HL-60 (cell line): ENCODE results near the gene PARVB.

ENCODE experiments used
- DNase-seq, 2 experiments: peaks; one replicate each; pipeline ENCODE4 v3.0.0-alpha.2; 2010 to 2020; ENCODE audit warnings: low read depth in 1 of 2, low spot score in 1 of 2
- H3K27ac ChIP-seq: fragments of 250-450 bp; sonication (Bioruptor Pico); replicated peaks from 2 replicates; pipeline ENCODE4 v1.5.1; 2020; ENCODE audit warnings: mild to moderate bottlenecking, moderate library complexity
- H3K27me3 ChIP-seq: fragments of 250-450 bp; sonication (Bioruptor Pico); 2 replicates; pipeline ENCODE4 v1.5.1; 2021; ENCODE audit warnings: mild to moderate bottlenecking, moderate library complexity; ENCODE audit not compliant: insufficient read depth, poor library complexity, severe bottlenecking
- H3K4me3 ChIP-seq: replicated peaks from 2 replicates; pipeline ENCODE4 v1.5.1; 2011; ENCODE audit warnings: mild to moderate bottlenecking, control low read depth, low read length; ENCODE audit not compliant: insufficient read depth
- GABPA ChIP-seq: IDR thresholded peaks from 2 replicates; pipeline ENCODE4 v1.6.1; 2012; ENCODE audit warnings: low read depth
- POLR2AphosphoS5 ChIP-seq: IDR thresholded peaks from 2 replicates; pipeline ENCODE4 v1.6.1; 2012; ENCODE audit warnings: low read depth
- SPI1 ChIP-seq: IDR thresholded peaks from 2 replicates; pipeline ENCODE4 v1.6.1; 2012; ENCODE audit warnings: low read depth, mild to moderate bottlenecking, borderline replicate concordance
- TF ChIP-seq, protein P1 (sequence below): IDR thresholded peaks from one replicate; pipeline ENCODE4 v1.5.1; 2011; ENCODE audit warnings: low read length, control low read depth, inconsistent platforms; ENCODE audit not compliant: insufficient read depth
- TF ChIP-seq, protein P2 (sequence below): IDR thresholded peaks from 2 replicates; pipeline ENCODE4 v1.6.1; 2012; ENCODE audit warnings: low read depth; ENCODE audit not compliant: insufficient replicate concordance

Gene PARVB

DNA sequence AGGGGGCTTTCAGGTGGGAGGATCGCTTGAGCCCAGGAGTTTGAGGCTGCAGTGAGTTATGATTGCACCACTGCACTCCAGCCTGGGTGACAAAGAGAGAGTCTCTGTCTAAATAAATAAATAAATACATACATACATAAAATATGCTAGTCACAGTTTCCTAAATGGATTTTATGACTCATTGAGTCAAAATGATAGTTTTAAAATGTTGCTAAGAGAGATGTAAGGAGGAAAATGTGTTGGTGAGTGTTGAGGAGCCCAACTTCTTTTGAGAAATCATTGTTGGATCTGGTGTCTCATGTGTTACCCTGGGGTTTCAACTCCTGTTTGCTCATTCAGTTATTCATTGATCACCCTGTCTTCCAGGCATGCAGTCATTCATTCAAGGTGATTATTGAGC is 21.0 kb downstream of the PARVB start:
- TF ChIP-seq POLR2AphosphoS5 = no peak
- TF ChIP-seq, protein P1, sequence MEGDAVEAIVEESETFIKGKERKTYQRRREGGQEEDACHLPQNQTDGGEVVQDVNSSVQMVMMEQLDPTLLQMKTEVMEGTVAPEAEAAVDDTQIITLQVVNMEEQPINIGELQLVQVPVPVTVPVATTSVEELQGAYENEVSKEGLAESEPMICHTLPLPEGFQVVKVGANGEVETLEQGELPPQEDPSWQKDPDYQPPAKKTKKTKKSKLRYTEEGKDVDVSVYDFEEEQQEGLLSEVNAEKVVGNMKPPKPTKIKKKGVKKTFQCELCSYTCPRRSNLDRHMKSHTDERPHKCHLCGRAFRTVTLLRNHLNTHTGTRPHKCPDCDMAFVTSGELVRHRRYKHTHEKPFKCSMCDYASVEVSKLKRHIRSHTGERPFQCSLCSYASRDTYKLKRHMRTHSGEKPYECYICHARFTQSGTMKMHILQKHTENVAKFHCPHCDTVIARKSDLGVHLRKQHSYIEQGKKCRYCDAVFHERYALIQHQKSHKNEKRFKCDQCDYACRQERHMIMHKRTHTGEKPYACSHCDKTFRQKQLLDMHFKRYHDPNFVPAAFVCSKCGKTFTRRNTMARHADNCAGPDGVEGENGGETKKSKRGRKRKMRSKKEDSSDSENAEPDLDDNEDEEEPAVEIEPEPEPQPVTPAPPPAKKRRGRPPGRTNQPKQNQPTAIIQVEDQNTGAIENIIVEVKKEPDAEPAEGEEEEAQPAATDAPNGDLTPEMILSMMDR = no peak
- TF ChIP-seq, protein P2, sequence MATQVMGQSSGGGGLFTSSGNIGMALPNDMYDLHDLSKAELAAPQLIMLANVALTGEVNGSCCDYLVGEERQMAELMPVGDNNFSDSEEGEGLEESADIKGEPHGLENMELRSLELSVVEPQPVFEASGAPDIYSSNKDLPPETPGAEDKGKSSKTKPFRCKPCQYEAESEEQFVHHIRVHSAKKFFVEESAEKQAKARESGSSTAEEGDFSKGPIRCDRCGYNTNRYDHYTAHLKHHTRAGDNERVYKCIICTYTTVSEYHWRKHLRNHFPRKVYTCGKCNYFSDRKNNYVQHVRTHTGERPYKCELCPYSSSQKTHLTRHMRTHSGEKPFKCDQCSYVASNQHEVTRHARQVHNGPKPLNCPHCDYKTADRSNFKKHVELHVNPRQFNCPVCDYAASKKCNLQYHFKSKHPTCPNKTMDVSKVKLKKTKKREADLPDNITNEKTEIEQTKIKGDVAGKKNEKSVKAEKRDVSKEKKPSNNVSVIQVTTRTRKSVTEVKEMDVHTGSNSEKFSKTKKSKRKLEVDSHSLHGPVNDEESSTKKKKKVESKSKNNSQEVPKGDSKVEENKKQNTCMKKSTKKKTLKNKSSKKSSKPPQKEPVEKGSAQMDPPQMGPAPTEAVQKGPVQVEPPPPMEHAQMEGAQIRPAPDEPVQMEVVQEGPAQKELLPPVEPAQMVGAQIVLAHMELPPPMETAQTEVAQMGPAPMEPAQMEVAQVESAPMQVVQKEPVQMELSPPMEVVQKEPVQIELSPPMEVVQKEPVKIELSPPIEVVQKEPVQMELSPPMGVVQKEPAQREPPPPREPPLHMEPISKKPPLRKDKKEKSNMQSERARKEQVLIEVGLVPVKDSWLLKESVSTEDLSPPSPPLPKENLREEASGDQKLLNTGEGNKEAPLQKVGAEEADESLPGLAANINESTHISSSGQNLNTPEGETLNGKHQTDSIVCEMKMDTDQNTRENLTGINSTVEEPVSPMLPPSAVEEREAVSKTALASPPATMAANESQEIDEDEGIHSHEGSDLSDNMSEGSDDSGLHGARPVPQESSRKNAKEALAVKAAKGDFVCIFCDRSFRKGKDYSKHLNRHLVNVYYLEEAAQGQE = no peak
- H3K27me3 ChIP-seq = no peaks in the 10 kb centered on the region
- H3K4me3 ChIP-seq = no peak overlapping the region
- no peak for DNase-seq
- no peak overlapping the region for H3K27ac ChIP-seq

DNA sequence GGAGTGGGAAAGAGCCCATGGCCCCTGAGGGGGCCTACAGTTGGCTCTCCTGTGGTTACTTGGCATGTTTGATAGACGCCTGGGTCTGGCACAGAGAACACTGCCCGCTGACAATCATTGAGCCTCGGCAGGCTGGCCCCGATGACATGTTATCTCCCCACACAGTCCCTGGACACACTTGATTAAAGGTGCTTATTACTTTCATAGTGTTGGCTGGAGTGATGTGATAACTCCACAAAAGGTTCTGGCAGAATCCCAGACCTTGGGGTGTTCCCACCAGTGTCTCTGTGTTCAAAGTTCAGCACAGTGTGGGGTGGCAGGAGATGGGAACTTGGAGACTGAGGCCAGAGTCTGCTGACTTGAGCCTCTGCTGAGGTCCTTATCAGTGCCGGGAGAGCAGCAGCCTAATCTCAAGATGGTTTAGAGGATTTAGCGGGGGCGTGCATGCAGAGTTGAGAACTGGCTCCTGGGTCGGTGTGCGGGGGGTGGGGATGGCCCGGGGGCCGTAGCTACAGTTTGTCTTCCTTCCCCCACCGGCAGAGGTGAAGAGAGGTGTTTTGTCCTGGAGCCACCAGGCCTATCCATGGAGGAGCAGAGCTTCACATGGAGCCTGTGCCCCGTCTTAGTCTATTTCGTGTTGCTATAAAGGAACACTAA is 22.5 kb downstream of the PARVB start:
- H3K27me3 ChIP-seq = no peaks in the 10 kb centered on the region
- H3K4me3 ChIP-seq = no peak overlapping the region
- TF ChIP-seq, protein P2 = no peak
- TF ChIP-seq, protein P1 = no peak
- TF ChIP-seq SPI1 = no peak
- no peak for TF ChIP-seq GABPA
- no peak for TF ChIP-seq POLR2AphosphoS5
- no peak overlapping the region for H3K27ac ChIP-seq
- DNase-seq = no peak

DNA sequence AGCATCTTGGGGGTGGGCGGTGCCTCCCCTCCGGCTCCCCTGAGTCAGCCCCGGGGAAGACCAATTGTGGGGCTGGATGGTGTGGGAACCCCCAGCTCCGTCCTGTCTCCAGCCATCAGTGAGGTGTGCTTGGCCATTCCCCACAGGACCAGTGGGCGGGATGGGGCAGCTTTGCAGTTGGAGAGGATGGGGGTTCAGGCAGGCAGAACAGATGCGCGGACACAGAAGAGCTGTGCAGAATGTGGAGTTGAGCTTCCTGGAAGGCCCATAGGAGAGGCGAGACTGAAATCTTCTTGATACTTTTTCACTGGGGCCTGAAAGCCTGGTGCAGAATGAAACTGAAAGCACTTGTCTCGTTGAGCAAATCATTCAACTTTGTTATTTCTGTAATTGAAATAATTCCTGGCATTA is 23.8 kb downstream of the PARVB start:
- H3K27me3 ChIP-seq = no peaks in the 10 kb centered on the region
- H3K27ac ChIP-seq = no peak overlapping the region
- TF ChIP-seq, protein P1 = no peak
- TF ChIP-seq, protein P2 = no peak
- TF ChIP-seq SPI1 (no peak), POLR2AphosphoS5 (no peak), GABPA (no peak)
- H3K4me3 ChIP-seq = no peak overlapping the region
- no peak for DNase-seq
